ENCODE results near the gene LTBP3.

Gene LTBP3

DNA sequence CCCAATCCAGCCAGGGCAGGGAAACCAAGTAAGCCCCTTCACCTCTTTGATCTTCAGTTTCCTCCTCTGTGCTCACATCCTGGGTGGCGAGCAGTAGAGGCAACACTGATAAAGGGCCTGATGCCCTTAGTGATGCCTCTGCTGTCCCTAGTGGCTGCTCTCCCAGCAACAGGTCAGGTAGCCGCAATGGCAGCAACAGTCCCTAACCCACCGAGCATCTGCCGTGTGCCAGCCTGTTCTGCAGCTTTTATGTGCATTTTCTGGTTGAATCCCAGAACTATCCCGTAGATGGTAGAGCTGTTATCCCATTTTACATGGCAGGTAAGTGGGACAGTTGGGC lies 28.0 kb downstream of the LTBP3 start:
- no peaks in the 10 kb centered on the region for H3K27me3 ChIP-seq (ENCODE audit: control insufficient read depth, low read length)
- no peak overlapping the region for H3K27ac ChIP-seq (ENCODE audit: low read depth, low read length)
- no peaks in the 10 kb centered on the region; the same call in 1 of the 2 replicates for H3F3A ChIP-seq (ENCODE audit: control insufficient read depth, insufficient read depth)
- TF ChIP-seq CTCF (IDR thresholded peaks at IDR 0.05; ENCODE audit: low read depth, low read length, poor library complexity, severe bottlenecking) (peak; percentile 50), EZH2phosphoT487 (IDR thresholded peaks at IDR 0.05; ENCODE audit: borderline replicate concordance, low read length) (no peak)
- H3K79me2 ChIP-seq (ENCODE audit: control insufficient read depth, low read length) = peaks cover 19% of the 10 kb centered on the region
- H3K9me3 ChIP-seq (ENCODE audit: control insufficient read depth, insufficient read depth, low read length) = no peaks in the 10 kb centered on the region
- H3K4me3 ChIP-seq (ENCODE audit: low read length) = no peak overlapping the region
- H3K36me3 ChIP-seq (ENCODE audit: control insufficient read depth, low read length) = peaks cover 55% of the 10 kb centered on the region
- H3K4me1 ChIP-seq (ENCODE audit: control insufficient read depth, low read length) = peaks cover 10% of the 10 kb centered on the region
- H3K4me2 ChIP-seq (ENCODE audit: low read length) = no peak overlapping the region
- H4K20me1 ChIP-seq (ENCODE audit: control insufficient read depth, insufficient read depth, low read depth, low read length) = peaks cover 9% of the 10 kb centered on the region; the same call in 1 of the 2 replicates
- no peaks in the 10 kb centered on the region for H3K9me2 ChIP-seq (replicated peaks; ENCODE audit: control insufficient read depth, low read length)

DNA sequence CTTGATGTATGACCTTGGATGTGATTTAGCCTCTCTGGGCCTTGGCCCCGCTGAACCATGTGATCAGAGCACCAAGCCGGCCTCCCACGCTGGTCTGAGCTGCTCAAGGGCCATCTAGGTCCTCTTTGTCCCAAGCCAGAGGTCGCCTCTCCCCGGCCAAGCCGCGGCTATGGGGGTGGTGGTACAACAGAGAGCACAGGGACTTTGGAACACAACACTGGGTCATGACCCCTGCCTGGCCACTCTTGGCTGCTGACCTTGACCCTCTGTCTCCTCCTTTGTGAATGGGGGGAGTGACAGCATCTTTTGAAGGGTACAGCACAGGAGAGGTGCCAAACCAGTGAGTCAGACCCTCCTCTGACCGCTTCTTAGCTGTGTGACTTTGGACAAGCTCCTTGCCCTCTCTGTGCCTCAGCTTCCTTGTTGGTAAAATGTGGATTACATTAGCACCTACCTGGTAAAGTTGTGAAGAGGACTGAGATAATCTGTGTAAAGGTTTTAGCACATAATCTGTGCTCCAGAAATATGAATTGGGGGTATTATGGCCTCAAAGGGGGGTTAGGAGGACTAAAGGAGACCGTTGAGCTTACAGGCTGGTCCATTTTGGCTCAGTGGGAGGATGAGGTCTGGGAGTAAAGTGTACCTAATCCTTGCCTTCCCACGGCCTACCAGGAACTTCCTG lies 28.5 kb downstream of the LTBP3 start:
- H3K36me3 ChIP-seq (ENCODE audit: control insufficient read depth, low read length) = peaks cover 56% of the 10 kb centered on the region
- no peak overlapping the region for H3K4me3 ChIP-seq (ENCODE audit: low read length)
- no peak overlapping the region for H3K4me2 ChIP-seq (ENCODE audit: low read length)
- peaks cover 21% of the 10 kb centered on the region for H3K79me2 ChIP-seq (ENCODE audit: control insufficient read depth, low read length)
- peaks cover 9% of the 10 kb centered on the region; the same call in 1 of the 2 replicates for H4K20me1 ChIP-seq (ENCODE audit: control insufficient read depth, insufficient read depth, low read depth, low read length)
- H3F3A ChIP-seq (ENCODE audit: control insufficient read depth, insufficient read depth) = no peaks in the 10 kb centered on the region; the same call in 1 of the 2 replicates
- no peaks in the 10 kb centered on the region for H3K9me2 ChIP-seq (replicated peaks; ENCODE audit: control insufficient read depth, low read length)
- H3K27me3 ChIP-seq (ENCODE audit: control insufficient read depth, low read length) = no peaks in the 10 kb centered on the region
- no peaks in the 10 kb centered on the region for H3K9me3 ChIP-seq (ENCODE audit: control insufficient read depth, insufficient read depth, low read length)
- no peak for TF ChIP-seq CTCF (IDR thresholded peaks at IDR 0.05; ENCODE audit: low read depth, low read length, poor library complexity, severe bottlenecking)
- TF ChIP-seq EZH2phosphoT487 (IDR thresholded peaks at IDR 0.05; ENCODE audit: borderline replicate concordance, low read length) = no peak
- no peak overlapping the region for H3K27ac ChIP-seq (ENCODE audit: low read depth, low read length)
- H3K4me1 ChIP-seq (ENCODE audit: control insufficient read depth, low read length) = peaks cover 10% of the 10 kb centered on the region

GRCh38 chr11:65528819-65529350 lies 29.3 kb downstream of the LTBP3 start:
- H3F3A ChIP-seq (ENCODE audit: control insufficient read depth, insufficient read depth) = no peaks in the 10 kb centered on the region
- TF ChIP-seq CTCF (IDR thresholded peaks at IDR 0.05; ENCODE audit: low read depth, low read length, poor library complexity, severe bottlenecking) (no peak), EZH2phosphoT487 (IDR thresholded peaks at IDR 0.05; ENCODE audit: borderline replicate concordance, low read length) (no peak)
- no peak overlapping the region for H3K4me3 ChIP-seq (ENCODE audit: low read length)
- no peak overlapping the region for H3K4me2 ChIP-seq (ENCODE audit: low read length)
- H3K9me3 ChIP-seq (ENCODE audit: control insufficient read depth, insufficient read depth, low read length) = no peaks in the 10 kb centered on the region
- no peaks in the 10 kb centered on the region for H3K27me3 ChIP-seq (ENCODE audit: control insufficient read depth, low read length)
- H4K20me1 ChIP-seq (ENCODE audit: control insufficient read depth, insufficient read depth, low read depth, low read length) = peaks cover 9% of the 10 kb centered on the region; the same call in 1 of the 2 replicates
- no peak overlapping the region for H3K27ac ChIP-seq (ENCODE audit: low read depth, low read length)
- H3K4me1 ChIP-seq (ENCODE audit: control insufficient read depth, low read length) = peaks cover 17% of the 10 kb centered on the region
- peaks cover 21% of the 10 kb centered on the region for H3K79me2 ChIP-seq (ENCODE audit: control insufficient read depth, low read length)
- peaks cover 56% of the 10 kb centered on the region for H3K36me3 ChIP-seq (ENCODE audit: control insufficient read depth, low read length)
- no peaks in the 10 kb centered on the region for H3K9me2 ChIP-seq (replicated peaks; ENCODE audit: control insufficient read depth, low read length)

Data from DOHH2 (cell line).